EL (cell line): ENCODE data around the gene ALDH1L1.

ENCODE experiments used
- DNase-seq: peaks from one replicate; pipeline ENCODE4 v3.0.0-alpha.2; 2016

ALDH1L1 gene

GRCh38 chr3:126132751-126133511 lies 47.5 kb downstream of the ALDH1L1 start:
- DNase-seq, result peak; percentile 11

- DNase-seq, result no peak
Observed at GRCh38 chr3:126131881-126132750, 48.3 kb downstream of the ALDH1L1 start.

DNA sequence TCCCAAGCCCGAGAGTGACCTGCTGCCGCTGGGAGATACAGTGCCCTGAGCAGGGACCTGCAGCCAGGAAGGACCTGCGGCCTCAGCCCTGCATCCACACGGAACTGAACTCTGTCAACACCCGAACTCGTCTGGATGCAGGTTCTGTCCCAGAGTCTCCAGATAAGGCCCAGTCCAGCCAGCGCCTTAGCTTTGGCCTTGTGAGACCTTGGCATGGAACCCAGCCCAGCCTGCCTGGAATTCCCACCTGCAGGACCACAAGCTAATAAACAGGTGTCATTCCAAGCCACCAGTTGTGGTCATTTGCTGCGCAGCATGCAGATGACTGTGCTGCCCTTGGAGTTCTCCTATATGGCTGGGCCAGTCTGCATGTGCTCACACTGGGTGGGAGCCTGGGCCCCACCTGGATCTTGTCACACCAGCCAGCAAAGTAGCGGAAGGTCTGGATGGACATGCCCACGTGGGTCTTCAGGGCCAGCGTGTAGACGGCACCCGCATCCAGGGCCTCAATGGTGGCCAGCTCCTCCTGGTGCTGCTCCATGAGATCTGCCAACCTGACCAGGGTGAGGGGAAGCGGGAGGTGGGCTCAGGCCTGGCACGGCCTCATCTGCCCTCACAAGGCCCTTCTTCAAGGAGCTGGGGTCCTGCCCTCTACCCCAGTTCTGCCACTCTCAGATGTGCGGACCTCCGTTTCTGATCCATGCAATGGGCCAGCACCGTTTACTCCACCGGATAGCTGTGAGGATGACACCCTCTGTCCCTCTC lies 49.2 kb downstream of the ALDH1L1 start:
- DNase-seq, result no peak

DNA sequence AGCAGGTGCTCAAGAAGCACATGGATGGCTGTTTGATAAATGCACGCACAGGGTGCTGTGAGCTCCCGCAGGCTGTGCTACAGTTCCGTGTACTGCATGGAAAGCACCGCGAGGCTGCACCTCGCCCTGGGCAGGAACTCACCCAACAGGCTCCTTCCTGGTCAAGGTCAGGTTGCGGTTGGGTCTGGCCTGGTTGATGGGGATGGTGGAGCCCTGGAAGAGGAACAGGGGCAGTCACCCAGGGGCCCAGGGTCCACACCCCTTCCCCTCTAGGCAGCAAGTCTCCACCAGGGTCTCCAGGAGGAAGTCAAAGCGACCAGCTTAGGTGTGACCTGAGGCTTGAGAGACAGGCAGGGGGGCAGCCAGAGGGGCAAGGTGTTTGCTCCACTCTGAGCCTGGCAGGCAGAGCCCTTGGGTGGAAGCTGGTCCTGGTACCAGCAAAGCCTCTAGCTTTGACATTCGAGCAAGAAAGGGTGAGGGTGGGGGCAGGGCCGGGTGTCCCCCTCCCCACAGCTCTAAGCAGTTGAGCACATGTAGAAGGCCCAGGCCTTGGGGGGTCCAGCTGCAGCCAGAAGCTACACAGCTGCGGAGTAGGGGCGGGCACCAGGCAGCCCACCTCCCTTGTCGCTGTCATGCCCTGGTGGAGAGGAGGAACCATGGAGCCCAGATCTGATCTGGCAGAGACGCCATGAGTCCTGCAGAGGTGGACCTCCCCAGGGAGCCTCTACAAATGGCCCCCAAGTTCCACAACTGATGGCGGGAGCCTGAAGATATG lies 50.1 kb downstream of the ALDH1L1 start:
- no peak for DNase-seq

- DNase-seq, result peak; percentile 70
Observed at GRCh38 chr3:126129398-126129891, 50.9 kb downstream of the ALDH1L1 start.

GRCh38 chr3:126128504-126129397 lies 51.6 kb downstream of the ALDH1L1 start:
- no peak for DNase-seq

DNA sequence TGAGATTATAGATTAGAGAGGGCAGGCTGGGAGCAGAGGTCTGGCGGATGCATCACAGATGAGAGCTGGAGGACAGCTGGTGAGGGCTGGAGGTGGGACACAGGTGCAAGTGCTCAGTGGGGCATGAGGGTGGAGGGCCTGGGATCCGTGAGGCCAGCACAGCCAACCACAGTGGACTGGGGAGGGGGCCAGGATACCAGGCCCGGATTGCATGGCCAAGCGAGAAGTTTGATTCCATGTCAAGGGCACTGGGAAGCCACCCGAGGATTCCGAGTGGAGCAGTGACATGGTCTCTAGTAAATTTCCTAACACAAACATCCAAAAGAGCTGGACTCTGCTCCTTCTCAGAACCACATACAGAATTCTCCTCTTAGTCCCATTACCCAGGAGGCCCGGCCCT lies 52.5 kb downstream of the ALDH1L1 start:
- no peak for DNase-seq

- DNase-seq, result no peak
Observed at GRCh38 chr3:126127452-126127851, 52.9 kb downstream of the ALDH1L1 start.

DNA sequence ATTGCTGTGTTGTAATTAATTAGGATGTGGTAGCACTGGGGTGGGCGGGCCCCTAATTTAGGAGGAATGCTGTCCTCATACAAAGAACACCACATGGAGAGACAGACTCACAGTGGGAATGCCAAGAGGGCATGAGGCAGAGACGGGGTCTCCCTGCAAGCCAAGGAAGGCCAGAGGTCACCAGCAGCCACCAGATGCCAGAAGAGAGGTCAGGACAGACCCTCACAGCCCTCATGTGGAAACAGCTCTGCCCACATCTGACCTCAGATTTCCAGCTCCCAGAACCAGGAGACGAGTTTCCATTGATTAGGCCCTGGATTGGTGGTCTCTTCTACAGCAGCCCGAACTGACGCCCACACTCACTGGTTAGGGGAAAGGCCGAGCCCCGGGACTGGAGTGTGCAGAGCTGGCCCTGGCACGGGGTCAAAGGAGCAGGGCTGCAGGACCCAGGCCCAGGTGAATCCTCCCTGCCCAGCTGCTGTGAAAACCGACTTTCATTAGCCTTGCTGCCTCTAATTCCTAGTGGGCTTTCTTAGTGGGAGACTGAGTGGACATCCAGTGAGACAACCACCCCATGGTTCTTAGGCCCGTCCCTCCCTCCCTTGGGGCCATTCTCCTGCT lies 53.5 kb downstream of the ALDH1L1 start:
- no peak for DNase-seq

- DNase-seq, result no peak
Observed at GRCh38 chr3:126126286-126126685, 54.1 kb downstream of the ALDH1L1 start.

DNA sequence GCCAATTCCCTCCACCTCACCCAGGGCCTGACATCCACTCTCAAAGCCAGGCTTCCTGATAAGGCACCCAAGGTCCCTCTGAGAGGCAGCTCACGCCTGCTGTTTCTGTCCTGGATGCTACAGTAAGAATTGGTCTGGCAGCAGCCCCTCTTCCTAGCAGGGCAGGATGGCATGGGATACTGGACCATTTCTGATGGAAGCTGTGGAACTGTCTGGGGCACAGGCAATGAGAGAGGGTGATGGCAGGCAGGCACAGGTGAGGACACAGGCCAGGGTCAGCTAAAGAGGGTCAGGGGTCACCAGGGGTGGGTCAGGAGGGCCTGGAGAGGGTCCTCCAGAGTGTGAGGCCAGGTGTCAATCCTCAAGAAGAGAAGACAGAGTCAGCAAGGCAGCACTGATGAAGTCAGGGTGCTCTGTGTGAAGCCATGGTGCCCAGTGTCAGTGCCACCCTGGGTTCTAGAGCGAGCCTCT lies 54.6 kb downstream of the ALDH1L1 start:
- no peak for DNase-seq

GRCh38 chr3:126125341-126125740 lies 55.0 kb downstream of the ALDH1L1 start:
- no peak for DNase-seq

DNA sequence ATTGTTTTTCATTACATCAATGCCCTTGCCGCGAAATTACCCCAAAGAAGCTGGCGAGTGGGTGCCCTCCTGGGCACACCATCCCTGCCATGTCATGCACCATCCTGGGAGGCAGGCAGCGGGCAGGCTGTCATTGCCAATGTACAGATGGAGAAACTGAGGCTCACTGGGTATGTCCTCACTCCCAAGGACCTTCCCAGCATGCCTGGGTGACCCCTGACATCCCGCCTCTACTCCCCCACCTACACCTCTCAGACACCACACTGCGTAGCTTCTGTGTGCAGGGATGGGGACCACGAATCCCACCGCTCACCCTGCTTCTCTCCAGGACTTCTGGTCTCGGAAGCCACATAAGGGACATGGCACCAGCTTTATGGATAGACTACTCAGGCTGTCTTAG lies 55.5 kb downstream of the ALDH1L1 start:
- no peak for DNase-seq

GRCh38 chr3:126124148-126124868 lies 56.1 kb downstream of the ALDH1L1 start:
- no peak for DNase-seq

- DNase-seq, result no peak
Observed at GRCh38 chr3:126121632-126122031, 58.8 kb downstream of the ALDH1L1 start.

DNA sequence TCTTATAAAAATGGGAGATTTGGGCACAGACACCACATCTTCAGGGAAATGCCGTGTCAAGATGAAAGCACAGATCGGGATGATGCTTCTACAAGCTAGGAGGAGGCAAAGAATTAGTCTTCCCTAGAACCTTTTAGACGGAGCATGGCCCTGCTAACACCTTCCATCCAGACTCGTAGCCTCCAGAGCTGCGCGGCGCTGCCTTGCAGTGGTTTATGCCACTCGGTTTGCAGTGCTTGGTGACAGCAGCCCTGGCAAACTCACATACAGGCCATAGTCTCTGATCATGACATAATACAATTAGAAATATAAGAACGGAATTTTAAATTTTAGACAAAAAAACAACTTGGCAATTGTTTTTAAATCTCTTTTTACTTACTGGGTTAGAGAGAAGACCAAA lies 59.3 kb downstream of the ALDH1L1 start:
- no peak for DNase-seq

GRCh38 chr3:126119976-126120375 lies 60.4 kb downstream of the ALDH1L1 start:
- no peak for DNase-seq

GRCh38 chr3:126119008-126119675 lies 61.2 kb downstream of the ALDH1L1 start:
- no peak for DNase-seq

GRCh38 chr3:126118591-126118990 lies 61.8 kb downstream of the ALDH1L1 start:
- DNase-seq, result no peak
